Hepatocyte (in vitro differentiated cells): Measurements from ENCODE around the gene DNAH3. TPM values are rescaled to one million over a fixed set of nuclear protein-coding genes. Genes with fewer than 3 reads are reported as not detected.

Experiments
- DNase-seq: peaks from one replicate; pipeline ENCODE4 v3.0.0-alpha.2; 2016; ENCODE audit warnings: low spot score
- H2AFZ ChIP-seq: fragments of 200-600 bp; sonication (generic); 2 replicates; pipeline ENCODE4 v1.6.0; 2016; ENCODE audit warnings: antibody characterized with exemption, mild to moderate bottlenecking
- H3K27ac ChIP-seq: fragments of 200-600 bp; sonication (generic); 2 replicates; pipeline ENCODE4 v1.5.1; 2016; ENCODE audit warnings: mild to moderate bottlenecking
- H3K27me3 ChIP-seq: fragments of 200-600 bp; sonication (generic); 2 replicates; pipeline ENCODE4 v1.6.1; 2016
- H3K36me3 ChIP-seq: fragments of 200-600 bp; sonication (generic); replicated peaks from 2 replicates; pipeline ENCODE4 v1.5.1; 2016; ENCODE audit warnings: low read depth; ENCODE audit not compliant: insufficient read depth
- H3K4me1 ChIP-seq: fragments of 200-600 bp; sonication (generic); 2 replicates; pipeline ENCODE4 v1.5.1; 2016; ENCODE audit warnings: mild to moderate bottlenecking, moderate library complexity; ENCODE audit not compliant: insufficient read depth
- H3K4me2 ChIP-seq: fragments of 200-600 bp; sonication (generic); 2 replicates; pipeline ENCODE4 v1.6.0; 2016
- H3K4me3 ChIP-seq: fragments of 200-600 bp; sonication (generic); 2 replicates; pipeline ENCODE4 v1.5.1; 2016; ENCODE audit warnings: mild to moderate bottlenecking
- H3K79me2 ChIP-seq: fragments of 200-600 bp; sonication (generic); 2 replicates; pipeline ENCODE4 v1.6.0; 2017; ENCODE audit warnings: mild to moderate bottlenecking
- H3K9me2 ChIP-seq: fragments of 200-600 bp; sonication (generic); replicated peaks from 2 replicates; pipeline ENCODE4 v1.6.0; 2017; ENCODE audit warnings: mild to moderate bottlenecking; ENCODE audit not compliant: insufficient read depth
- H3K9me3 ChIP-seq: fragments of 200-600 bp; sonication (generic); 2 replicates; pipeline ENCODE4 v1.5.1; 2016; ENCODE audit warnings: low read depth, mild to moderate bottlenecking
- H4K20me1 ChIP-seq: fragments of 200-600 bp; sonication (generic); 2 replicates; pipeline ENCODE4 v1.6.0; 2016; ENCODE audit warnings: mild to moderate bottlenecking; ENCODE audit not compliant: insufficient read depth, poor library complexity, severe bottlenecking
- EZH2 ChIP-seq: fragments of 200-600 bp; sonication (generic); IDR thresholded peaks from 2 replicates; pipeline ENCODE4 v1.6.1; 2016; ENCODE audit warnings: antibody characterized with exemption, mild to moderate bottlenecking, borderline replicate concordance
- EZH2phosphoT487 ChIP-seq: fragments of 200-600 bp; sonication (generic); IDR thresholded peaks from one replicate; pipeline ENCODE4 v1.6.1; 2018; ENCODE audit warnings: antibody characterized with exemption, mild to moderate bottlenecking, low read depth, moderate library complexity; ENCODE audit not compliant: unreplicated experiment, severe bottlenecking
- WGBS: methylation state at CpG from one replicate; pipeline ENCODE4 v1.1.6; 2016; ENCODE audit warnings: low lambda C conversion rate; ENCODE audit errors: missing lambda C conversion rate; 5-methylcytosine and 5-hydroxymethylcytosine counted together
- polyA plus RNA-seq: library from polyadenylated mRNA; unstranded; fragments of >200 nt; fragmentation: Nextera tagmentation; extraction: Ambion mirVana; gene quantifications from 2 replicates; pipeline ENCODE4 v1.2.1, GENCODE V29; 2016
- total RNA-seq: library from RNA; depleted of rRNA; stranded (reverse); fragments of >200 nt; gene quantifications from 2 replicates; pipeline ENCODE4 v1.2.3, GENCODE V29; 2014
- TF ChIP-seq, protein P1 (sequence below): fragments of 200-600 bp; sonication (generic); IDR thresholded peaks from 2 replicates; pipeline ENCODE4 v1.5.1; 2016; ENCODE audit warnings: antibody characterized with exemption, mild to moderate bottlenecking; ENCODE audit not compliant: poor library complexity

The DNAH3 gene
- total and polyA plus RNA-seq, 2 experiments from 2014 or later = 0.33 to 0.37 TPM

DNA sequence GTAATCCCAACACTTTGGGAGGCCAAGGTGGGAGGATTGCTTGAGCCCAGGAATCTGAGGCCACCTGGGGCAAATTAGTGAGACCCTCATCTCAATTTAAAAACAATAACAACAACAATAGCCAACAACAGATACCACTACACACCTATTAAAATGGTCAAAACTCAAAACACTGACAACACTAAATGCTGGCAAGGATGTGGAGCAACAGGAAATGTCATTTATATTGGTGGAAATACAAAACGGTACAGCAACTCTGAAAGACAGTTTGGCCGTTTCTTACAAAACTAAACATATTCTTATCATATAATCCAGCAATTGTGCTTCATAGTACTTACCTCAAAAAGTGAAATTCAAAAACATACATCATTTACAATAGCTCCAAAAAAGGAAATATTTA lies 57.7 kb downstream of the DNAH3 start:
- no peaks in the 10 kb centered on the region for H3K36me3 ChIP-seq
- TF ChIP-seq EZH2 = no peak
- TF ChIP-seq, protein P1, sequence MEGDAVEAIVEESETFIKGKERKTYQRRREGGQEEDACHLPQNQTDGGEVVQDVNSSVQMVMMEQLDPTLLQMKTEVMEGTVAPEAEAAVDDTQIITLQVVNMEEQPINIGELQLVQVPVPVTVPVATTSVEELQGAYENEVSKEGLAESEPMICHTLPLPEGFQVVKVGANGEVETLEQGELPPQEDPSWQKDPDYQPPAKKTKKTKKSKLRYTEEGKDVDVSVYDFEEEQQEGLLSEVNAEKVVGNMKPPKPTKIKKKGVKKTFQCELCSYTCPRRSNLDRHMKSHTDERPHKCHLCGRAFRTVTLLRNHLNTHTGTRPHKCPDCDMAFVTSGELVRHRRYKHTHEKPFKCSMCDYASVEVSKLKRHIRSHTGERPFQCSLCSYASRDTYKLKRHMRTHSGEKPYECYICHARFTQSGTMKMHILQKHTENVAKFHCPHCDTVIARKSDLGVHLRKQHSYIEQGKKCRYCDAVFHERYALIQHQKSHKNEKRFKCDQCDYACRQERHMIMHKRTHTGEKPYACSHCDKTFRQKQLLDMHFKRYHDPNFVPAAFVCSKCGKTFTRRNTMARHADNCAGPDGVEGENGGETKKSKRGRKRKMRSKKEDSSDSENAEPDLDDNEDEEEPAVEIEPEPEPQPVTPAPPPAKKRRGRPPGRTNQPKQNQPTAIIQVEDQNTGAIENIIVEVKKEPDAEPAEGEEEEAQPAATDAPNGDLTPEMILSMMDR = no peak
- TF ChIP-seq EZH2phosphoT487 = no peak
- WGBS = 83% methylated on average over 2 of the region's 2 CpGs
- H3K9me3 ChIP-seq = no peaks in the 10 kb centered on the region
- H2AFZ ChIP-seq = no peak overlapping the region
- H3K79me2 ChIP-seq = no peaks in the 10 kb centered on the region
- H3K27me3 ChIP-seq = no peaks in the 10 kb centered on the region
- DNase-seq = no peak
- H4K20me1 ChIP-seq = no peaks in the 10 kb centered on the region
- H3K27ac ChIP-seq = no peak overlapping the region
- H3K4me2 ChIP-seq = no peak overlapping the region
- H3K4me3 ChIP-seq = no peak overlapping the region
- H3K9me2 ChIP-seq = no peaks in the 10 kb centered on the region
- H3K4me1 ChIP-seq = peaks cover 2% of the 10 kb centered on the region

DNA sequence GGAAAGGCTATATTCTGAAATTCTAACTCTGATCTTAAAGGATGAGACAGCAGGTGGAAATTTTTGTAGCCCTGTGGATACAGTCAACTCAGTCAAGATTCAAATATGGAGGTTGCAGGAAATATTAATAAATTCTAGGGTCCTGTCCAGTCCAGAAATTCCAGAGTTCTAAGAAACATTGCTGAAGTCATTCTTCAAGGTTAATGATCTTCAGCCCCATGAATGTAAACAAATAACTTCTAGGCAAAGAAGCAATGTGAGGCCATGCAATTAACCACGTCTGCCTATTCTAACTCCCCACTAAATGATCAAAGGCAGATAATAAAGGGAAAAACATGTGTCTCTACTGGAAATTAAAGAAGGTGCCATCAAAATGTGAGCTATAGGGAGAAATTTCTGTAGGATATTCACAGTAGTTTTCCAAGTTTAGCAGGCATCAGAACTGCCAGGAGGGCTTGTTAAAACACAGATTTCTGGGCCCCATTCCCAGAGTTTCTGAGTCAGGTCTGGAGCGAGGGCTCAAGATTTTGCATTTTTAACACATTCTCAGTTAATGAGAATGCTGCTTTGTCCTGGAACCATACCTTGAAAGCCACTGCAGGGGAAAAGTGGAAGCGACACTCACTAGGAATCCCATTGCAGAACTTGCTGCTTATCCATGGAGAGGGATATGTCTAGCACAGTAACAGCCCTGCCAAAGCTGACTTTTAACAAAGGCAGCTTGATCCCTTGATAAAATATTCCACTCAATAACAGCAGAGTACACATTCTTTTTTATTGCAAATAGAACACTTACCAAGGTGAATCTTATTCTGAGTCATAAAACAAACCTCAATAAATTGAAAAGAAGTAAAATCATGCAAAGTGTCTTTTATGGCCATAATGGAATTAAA lies 61.8 kb downstream of the DNAH3 start:
- Histone ChIP-seq H3K27me3 (no peaks in the 10 kb centered on the region), H3K4me2 (no peak overlapping the region), H3K79me2 (no peaks in the 10 kb centered on the region), H3K4me3 (no peak overlapping the region), H3K36me3 (no peaks in the 10 kb centered on the region), H3K27ac (no peak overlapping the region), H3K9me3 (no peaks in the 10 kb centered on the region), H4K20me1 (no peaks in the 10 kb centered on the region), H3K9me2 (no peaks in the 10 kb centered on the region), H3K4me1 (peaks cover 2% of the 10 kb centered on the region), H2AFZ (peak overlapping the region; percentile 31)
- no peak for DNase-seq
- TF ChIP-seq, protein P1 = no peak
- TF ChIP-seq EZH2 (no peak), EZH2phosphoT487 (no peak)
- 52% methylated on average over 3 of the region's 3 CpGs for WGBS

DNA sequence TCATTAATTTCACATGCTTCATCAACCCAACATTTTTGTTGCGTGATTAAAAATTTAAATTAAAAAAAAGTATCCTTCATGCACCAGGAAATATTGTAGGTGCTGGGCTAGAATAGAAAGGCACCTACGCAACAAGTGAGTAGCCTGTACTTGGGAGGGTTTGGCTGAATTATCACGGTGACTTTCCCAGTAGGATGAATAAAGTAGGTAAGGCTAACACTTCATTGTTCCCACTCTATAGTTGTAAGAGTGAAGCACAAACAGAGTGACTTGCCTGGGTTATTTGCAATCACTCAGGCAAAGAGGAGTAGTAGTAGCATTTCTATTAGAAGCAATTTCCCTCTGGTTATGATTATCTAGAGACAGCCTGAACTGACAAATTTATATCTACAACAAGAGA lies 62.5 kb downstream of the DNAH3 start:
- Histone ChIP-seq H4K20me1 (no peaks in the 10 kb centered on the region), H3K36me3 (no peaks in the 10 kb centered on the region), H2AFZ (no peak overlapping the region), H3K27ac (no peak overlapping the region), H3K9me3 (no peaks in the 10 kb centered on the region), H3K9me2 (no peaks in the 10 kb centered on the region), H3K4me1 (peaks cover 2% of the 10 kb centered on the region), H3K79me2 (no peaks in the 10 kb centered on the region), H3K4me3 (no peak overlapping the region), H3K27me3 (no peaks in the 10 kb centered on the region), H3K4me2 (no peak overlapping the region)
- TF ChIP-seq, protein P1 = no peak
- 70% methylated on average over 3 of the region's 3 CpGs for WGBS
- DNase-seq = no peak
